Measurements from ENCODE around the gene LMX1B.

DNA sequence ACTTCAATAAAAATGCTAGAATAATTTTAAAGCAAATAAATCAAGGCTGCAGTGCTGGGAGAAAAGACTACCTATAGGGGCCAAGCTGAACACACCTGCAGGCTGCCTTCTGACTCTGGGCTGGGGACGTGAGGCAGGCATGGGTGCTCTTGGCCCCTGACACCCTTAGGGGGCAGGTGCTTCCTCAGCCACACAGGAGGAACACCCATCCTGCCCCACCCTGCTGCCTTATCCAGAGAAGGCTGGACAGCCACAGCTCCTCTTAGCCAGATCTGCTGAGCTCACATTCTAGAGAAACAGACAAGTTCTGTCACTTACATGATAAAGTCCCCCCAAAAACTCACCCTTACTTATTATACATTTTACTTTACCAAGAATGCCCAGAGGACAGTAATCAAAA is 6.6 kb upstream of the LMX1B start:
- TF ChIP-seq, protein P1, sequence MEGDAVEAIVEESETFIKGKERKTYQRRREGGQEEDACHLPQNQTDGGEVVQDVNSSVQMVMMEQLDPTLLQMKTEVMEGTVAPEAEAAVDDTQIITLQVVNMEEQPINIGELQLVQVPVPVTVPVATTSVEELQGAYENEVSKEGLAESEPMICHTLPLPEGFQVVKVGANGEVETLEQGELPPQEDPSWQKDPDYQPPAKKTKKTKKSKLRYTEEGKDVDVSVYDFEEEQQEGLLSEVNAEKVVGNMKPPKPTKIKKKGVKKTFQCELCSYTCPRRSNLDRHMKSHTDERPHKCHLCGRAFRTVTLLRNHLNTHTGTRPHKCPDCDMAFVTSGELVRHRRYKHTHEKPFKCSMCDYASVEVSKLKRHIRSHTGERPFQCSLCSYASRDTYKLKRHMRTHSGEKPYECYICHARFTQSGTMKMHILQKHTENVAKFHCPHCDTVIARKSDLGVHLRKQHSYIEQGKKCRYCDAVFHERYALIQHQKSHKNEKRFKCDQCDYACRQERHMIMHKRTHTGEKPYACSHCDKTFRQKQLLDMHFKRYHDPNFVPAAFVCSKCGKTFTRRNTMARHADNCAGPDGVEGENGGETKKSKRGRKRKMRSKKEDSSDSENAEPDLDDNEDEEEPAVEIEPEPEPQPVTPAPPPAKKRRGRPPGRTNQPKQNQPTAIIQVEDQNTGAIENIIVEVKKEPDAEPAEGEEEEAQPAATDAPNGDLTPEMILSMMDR (IDR thresholded peaks at IDR 0.05; ENCODE audit: insufficient read depth, low read length, poor library complexity, severe bottlenecking) = no peak
- TF ChIP-seq EZH2phosphoT487 (conservative IDR thresholded peaks at IDR 0.05; ENCODE audit: low read length) = no peak

Data from SU-DHL-6 (cell line).